Esophagus muscularis mucosa (tissue), 4 donors: ENCODE results near the gene CCIN. TPM values are rescaled to one million over a fixed set of nuclear protein-coding genes. Genes with fewer than 3 reads are reported as not detected.

ENCODE experiments used
- DNase-seq: peaks from one replicate; pipeline ENCODE4 v3.0.0-alpha.2; 2017; ENCODE audit errors: extremely low spot score
- H3K27ac ChIP-seq, 4 donors: fragments of 200-600 bp; sonication (generic); replicated peaks in 1 of 4; 1 replicate in 3 of 4; 2 replicates in 1 of 4; pipeline ENCODE4 v1.5.1; 2016 to 2019; ENCODE audit warnings: mild to moderate bottlenecking in 1 of 4
- H3K27me3 ChIP-seq, 4 donors: fragments of 200-600 bp; sonication (generic); one replicate each; pipeline versions ENCODE4 v1.5.1 to v1.6.0; 2016 to 2019
- H3K36me3 ChIP-seq, 4 donors: fragments of 200-600 bp; sonication (generic); one replicate each; pipeline ENCODE4 v1.5.1; 2016 to 2019
- H3K4me1 ChIP-seq, 4 donors: fragments of 200-600 bp; sonication (generic); one replicate each; pipeline ENCODE4 v1.5.1; 2016 to 2019
- H3K4me3 ChIP-seq, 4 donors: fragments of 200-600 bp; sonication (generic); 1 replicate in 2 of 4; 2 replicates in 2 of 4; pipeline ENCODE4 v1.5.1; 2016 to 2019; ENCODE audit warnings: mild to moderate bottlenecking in 4 of 4, moderate library complexity in 1 of 4
- H3K9me3 ChIP-seq, 4 donors: fragments of 200-600 bp; sonication (generic); 1 replicate in 3 of 4; 2 replicates in 1 of 4; pipeline ENCODE4 v1.5.1; 2016 to 2019
- CTCF ChIP-seq, 3 experiments: fragments of 200-600 bp in 2 of 3; fragments of 450-650 bp in 1 of 3; sonication (generic) in 2 of 3; IDR thresholded peaks; one replicate each; pipeline ENCODE4 v1.5.1; 2017 to 2019; ENCODE audit warnings: antibody characterized with exemption in 3 of 3, mild to moderate bottlenecking in 2 of 3, moderate library complexity in 1 of 3
- EP300 ChIP-seq: sonication (generic); formaldehyde crosslinking; IDR thresholded peaks from one replicate; pipeline ENCODE4 v1.6.1; 2017; ENCODE audit warnings: antibody characterized with exemption
- POLR2A ChIP-seq: fragments of 450-650 bp; IDR thresholded peaks from one replicate; pipeline ENCODE4 v1.6.1; 2017; ENCODE audit warnings: antibody characterized with exemption, moderate library complexity, mild to moderate bottlenecking, low read depth
- POLR2AphosphoS5 ChIP-seq, 2 donors: sonication (generic); formaldehyde crosslinking; IDR thresholded peaks; one replicate each; pipeline ENCODE4 v1.6.1; 2017; ENCODE audit warnings: antibody characterized with exemption in 2 of 2
- WGBS: methylation state at CpG from one replicate; pipeline ENCODE4 v1.1.5; 2018; 5-methylcytosine and 5-hydroxymethylcytosine counted together
- intact Hi-C: fragments of 100-400 bp; cut with DNase I; formaldehyde crosslinking; loops from one replicate; pipeline ENCODE4 v1.15.1; 2023
- total RNA-seq, 4 donors: library from RNA; depleted of rRNA; stranded (reverse); fragments of >200 nt; gene quantifications; one replicate each; pipeline versions ENCODE4 v1.1.0 to v1.2.1, GENCODE V29; 2016

The CCIN gene
- total RNA-seq, 4 donors from 2014 or later: 0.39 to 1.0 (median 0.46) TPM

GRCh38 chr9:36217256-36217968, 48.2 kb downstream of the CCIN start:
- Histone ChIP-seq H3K4me3 (no peak overlapping the region), H3K4me1 (peaks cover 23 to 40% (median 33%) of the 10 kb centered on the region in 4 donors), H3K27me3 (no peaks in the 10 kb centered on the region), H3K9me3 (peaks cover 0 to 1% (median 0%) of the 10 kb centered on the region in 4 donors), H3K36me3 (peaks cover 37 to 80% (median 69%) of the 10 kb centered on the region in 4 donors), H3K27ac (peak overlapping the region in 2 of 4 donors; percentile 17 to 36)
- TF ChIP-seq POLR2AphosphoS5 (IDR thresholded peaks at IDR 0.05) (no peak), CTCF (IDR thresholded peaks at IDR 0.05) (no peak), EP300 (no peak), POLR2A (no peak)
- intact Hi-C loops: no loop called here
- no peak for DNase-seq
- 63% methylated on average over 13 of the region's 13 CpGs for WGBS

- H3K9me3 ChIP-seq: peaks cover 0 to 7% (median 0%) of the 10 kb centered on the region in 4 donors
- intact Hi-C loops: no loop called here
- H3K27ac ChIP-seq: no peak overlapping the region
- H3K27me3 ChIP-seq: no peaks in the 10 kb centered on the region
- peaks cover 23 to 38% (median 32%) of the 10 kb centered on the region in 4 donors for H3K4me1 ChIP-seq
- no peak for DNase-seq
- peaks cover 43 to 80% (median 70%) of the 10 kb centered on the region in 4 donors for H3K36me3 ChIP-seq
- no peak for TF ChIP-seq POLR2AphosphoS5 (IDR thresholded peaks at IDR 0.05)
- no peak for TF ChIP-seq CTCF (IDR thresholded peaks at IDR 0.05)
- no peak for TF ChIP-seq POLR2A
- TF ChIP-seq EP300: no peak
- 92% methylated on average over 5 of the region's 5 CpGs for WGBS
- H3K4me3 ChIP-seq: no peak overlapping the region
Observed at GRCh38 chr9:36218011-36218410, 48.8 kb downstream of the CCIN start.

GRCh38 chr9:36218411-36218901, 49.3 kb downstream of the CCIN start:
- no peak overlapping the region for H3K27ac ChIP-seq
- peaks cover 0 to 7% (median 0%) of the 10 kb centered on the region in 4 donors for H3K9me3 ChIP-seq
- no peaks in the 10 kb centered on the region for H3K27me3 ChIP-seq
- no peak overlapping the region for H3K4me3 ChIP-seq
- no peak for TF ChIP-seq POLR2AphosphoS5 (IDR thresholded peaks at IDR 0.05)
- TF ChIP-seq CTCF (IDR thresholded peaks at IDR 0.05): no peak
- no peak for TF ChIP-seq POLR2A
- TF ChIP-seq EP300: no peak
- no peak for DNase-seq
- peaks cover 48 to 80% (median 70%) of the 10 kb centered on the region in 4 donors for H3K36me3 ChIP-seq
- peaks cover 23 to 35% (median 28%) of the 10 kb centered on the region in 4 donors for H3K4me1 ChIP-seq
- WGBS: 88% methylated on average over 7 of the region's 7 CpGs
- intact Hi-C loops: no loop called here

Other genes starting within 250 kb of the CCIN start
- gene OR2S2, start 211.2 kb upstream of the CCIN start, total RNA-seq: not detected
- 10 to 100 TPM; 16.6 to 24.2 (median 19.0) TPM for gene RECK, start 132.5 kb upstream of the CCIN start, total RNA-seq
- 10 to 100 TPM; 51.3 to 84.9 (median 59.6) TPM for gene GLIPR2, start 32.7 kb upstream of the CCIN start, total RNA-seq
- 100 to 1,000 TPM; 125 to 178 (median 159) TPM for gene CLTA, start 21.5 kb downstream of the CCIN start, total RNA-seq
- 10 to 100 TPM; 25.3 to 35.6 (median 29.9) TPM for gene GNE, start 89.1 kb downstream of the CCIN start, total RNA-seq
- 10 to 100 TPM; 40.7 to 63.1 (median 49.1) TPM for gene RNF38, start 230.9 kb downstream of the CCIN start, total RNA-seq